Coronary artery (tissue), 2 donors: Measurements from ENCODE around the gene CRABP2.

ENCODE experiments used
- DNase-seq: peaks from one replicate; pipeline ENCODE4 v3.0.0-alpha.2; 2017; ENCODE audit warnings: low spot score
- H3K27ac ChIP-seq, 2 donors: fragments of 200-600 bp; sonication (generic); one replicate each; pipeline ENCODE4 v1.5.1; 2016 to 2019
- H3K4me3 ChIP-seq: fragments of 200-600 bp; sonication (generic); 2 replicates; pipeline ENCODE4 v1.5.1; 2016; ENCODE audit warnings: mild to moderate bottlenecking, moderate library complexity
- TF ChIP-seq, protein P1 (sequence below): fragments of 200-600 bp; sonication (generic); IDR thresholded peaks from one replicate; pipeline ENCODE4 v1.5.1; 2019; ENCODE audit warnings: antibody characterized with exemption

CRABP2 gene

DNA sequence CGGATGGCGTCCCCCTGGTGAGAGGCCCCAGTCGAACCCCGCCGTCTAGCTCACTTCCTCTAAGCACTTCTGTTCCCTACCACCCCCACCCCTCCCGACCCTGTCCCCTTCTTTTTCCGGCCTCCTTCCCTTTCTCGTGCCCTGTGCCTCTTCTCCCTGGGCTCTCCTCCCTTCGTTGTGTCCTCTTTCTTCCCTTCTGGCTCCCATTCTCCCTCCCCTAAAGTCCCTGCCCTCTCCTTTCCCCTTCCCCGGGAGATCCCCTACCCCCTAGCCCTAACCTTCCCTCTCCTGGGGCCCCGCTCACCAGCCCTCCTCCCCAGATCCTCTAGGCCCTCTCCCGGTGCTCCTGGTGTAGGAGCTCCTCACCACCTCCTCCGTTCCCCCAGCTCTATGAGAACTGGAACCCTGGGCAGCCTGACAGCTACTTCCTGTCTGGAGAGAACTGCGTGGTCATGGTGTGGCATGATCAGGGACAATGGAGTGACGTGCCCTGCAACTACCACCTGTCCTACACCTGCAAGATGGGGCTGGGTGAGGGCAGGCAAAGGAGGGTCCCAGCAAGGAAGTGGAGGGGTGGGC, 47.6 kb downstream of the CRABP2 start:
- peak overlapping the region; percentile 69 for H3K4me3 ChIP-seq
- TF ChIP-seq, protein P1, sequence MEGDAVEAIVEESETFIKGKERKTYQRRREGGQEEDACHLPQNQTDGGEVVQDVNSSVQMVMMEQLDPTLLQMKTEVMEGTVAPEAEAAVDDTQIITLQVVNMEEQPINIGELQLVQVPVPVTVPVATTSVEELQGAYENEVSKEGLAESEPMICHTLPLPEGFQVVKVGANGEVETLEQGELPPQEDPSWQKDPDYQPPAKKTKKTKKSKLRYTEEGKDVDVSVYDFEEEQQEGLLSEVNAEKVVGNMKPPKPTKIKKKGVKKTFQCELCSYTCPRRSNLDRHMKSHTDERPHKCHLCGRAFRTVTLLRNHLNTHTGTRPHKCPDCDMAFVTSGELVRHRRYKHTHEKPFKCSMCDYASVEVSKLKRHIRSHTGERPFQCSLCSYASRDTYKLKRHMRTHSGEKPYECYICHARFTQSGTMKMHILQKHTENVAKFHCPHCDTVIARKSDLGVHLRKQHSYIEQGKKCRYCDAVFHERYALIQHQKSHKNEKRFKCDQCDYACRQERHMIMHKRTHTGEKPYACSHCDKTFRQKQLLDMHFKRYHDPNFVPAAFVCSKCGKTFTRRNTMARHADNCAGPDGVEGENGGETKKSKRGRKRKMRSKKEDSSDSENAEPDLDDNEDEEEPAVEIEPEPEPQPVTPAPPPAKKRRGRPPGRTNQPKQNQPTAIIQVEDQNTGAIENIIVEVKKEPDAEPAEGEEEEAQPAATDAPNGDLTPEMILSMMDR = no peak
- no peak overlapping the region for H3K27ac ChIP-seq
- no peak for DNase-seq

DNA sequence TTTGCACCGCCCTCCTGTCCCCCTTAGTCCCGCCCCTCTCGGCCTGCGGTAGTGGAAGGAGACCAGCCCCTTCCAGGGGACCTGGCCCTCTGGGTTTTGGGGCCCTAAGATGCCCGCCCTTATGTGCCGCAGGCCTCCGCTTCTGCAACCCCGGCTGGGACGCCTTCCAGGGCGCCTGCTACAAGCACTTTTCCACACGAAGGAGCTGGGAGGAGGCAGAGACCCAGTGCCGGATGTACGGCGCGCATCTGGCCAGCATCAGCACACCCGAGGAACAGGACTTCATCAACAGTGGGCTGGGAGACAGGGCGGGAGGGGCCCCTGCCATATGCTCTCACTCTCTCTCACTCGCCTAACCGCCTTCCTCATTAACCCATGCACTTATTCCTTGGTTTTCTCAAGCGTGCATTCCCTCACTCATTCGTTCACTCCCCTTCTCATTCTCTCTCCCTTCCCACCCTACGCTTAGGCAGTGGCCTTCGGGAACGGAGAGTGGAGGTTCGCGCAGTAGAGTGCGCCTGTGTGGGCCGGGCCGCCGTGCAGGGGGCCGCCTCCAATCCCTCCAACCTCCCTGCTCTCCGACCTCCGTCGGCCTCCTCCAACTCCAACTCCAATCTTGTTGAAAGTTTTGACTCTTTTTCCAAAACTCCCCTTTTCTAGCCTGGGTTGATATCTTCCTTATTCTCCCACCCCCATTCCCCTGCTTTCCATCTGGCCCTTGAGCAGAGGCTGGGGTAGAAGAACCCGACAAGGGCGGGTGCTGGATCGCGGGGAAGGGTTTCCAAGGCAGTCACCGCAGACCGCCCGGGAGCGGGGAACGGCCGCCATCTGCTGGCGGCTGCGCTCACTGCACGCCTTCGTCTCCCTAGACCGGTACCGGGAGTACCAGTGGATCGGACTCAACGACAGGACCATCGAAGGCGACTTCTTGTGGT, 48.3 kb downstream of the CRABP2 start:
- no peak overlapping the region for H3K27ac ChIP-seq
- TF ChIP-seq, protein P1 = peak; percentile 96
- DNase-seq = no peak
- peak overlapping the region; percentile 69 for H3K4me3 ChIP-seq

DNA sequence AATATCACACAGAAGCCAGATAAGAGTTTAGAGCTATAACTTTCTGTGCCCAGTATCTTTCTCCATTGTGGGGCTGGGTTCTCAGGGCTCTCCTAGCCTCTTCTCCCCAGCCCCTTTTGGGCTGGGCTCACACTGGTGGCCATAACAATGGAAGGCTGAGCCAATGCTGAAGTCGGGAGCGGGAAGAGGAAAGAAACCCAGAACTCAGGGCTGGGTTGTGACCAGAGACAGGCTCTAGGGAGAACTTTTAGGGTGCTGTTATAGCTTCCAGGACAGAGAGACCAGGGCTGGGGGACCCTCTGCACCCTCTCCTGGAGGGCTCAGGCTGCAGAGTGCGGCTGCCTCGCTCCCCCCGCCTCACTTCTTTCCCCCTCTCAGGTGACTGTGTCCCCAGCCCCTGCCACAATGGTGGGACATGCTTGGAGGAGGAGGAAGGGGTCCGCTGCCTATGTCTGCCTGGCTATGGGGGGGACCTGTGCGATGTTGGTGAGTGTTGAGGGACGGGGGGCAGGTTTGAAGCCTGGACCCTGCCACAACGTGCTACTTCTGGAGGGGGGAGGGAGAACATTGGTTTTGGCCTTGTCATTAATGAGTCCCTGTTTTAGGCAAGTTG, 49.4 kb downstream of the CRABP2 start:
- Histone ChIP-seq H3K27ac (no peak overlapping the region), H3K4me3 (no peak overlapping the region)
- TF ChIP-seq, protein P1 = no peak
- DNase-seq = no peak

DNA sequence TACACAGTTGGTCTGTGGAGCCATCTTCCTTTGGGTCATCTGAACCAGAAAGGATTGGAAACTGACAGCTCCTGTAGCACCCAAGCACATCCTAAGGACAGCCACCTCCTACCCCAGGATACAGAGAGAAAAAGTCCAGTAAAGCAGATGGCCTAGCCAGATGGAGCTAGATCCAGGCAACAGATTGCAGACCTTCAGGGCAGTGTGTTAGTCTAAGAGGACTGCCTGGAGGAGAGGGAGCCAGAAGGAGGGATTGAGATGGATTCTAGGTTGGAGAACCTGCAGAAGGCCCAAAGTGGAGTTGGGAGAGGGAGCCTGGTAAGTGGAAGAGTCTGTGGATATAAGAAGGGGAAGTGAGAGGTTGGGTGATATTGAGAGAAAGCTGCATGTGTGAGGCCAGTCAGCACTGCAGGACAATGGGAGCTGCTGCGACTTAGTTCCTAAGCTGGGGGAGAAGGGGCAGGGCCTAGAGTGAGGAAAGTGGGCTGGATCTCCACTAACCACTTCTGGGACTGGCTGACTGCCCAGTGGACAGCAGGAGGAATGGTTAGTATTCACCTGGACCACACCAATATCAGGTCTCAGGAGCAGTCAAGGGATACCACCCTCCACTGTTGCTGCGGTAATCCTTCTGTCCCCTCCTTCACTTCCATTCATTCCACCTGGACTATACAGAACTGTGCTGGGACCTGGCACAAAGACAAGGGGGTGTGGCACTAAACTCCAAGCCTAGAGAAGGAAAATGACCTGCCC, 50.1 kb downstream of the CRABP2 start:
- no peak overlapping the region for H3K27ac ChIP-seq
- H3K4me3 ChIP-seq = no peak overlapping the region
- DNase-seq = no peak
- TF ChIP-seq, protein P1 = no peak

DNA sequence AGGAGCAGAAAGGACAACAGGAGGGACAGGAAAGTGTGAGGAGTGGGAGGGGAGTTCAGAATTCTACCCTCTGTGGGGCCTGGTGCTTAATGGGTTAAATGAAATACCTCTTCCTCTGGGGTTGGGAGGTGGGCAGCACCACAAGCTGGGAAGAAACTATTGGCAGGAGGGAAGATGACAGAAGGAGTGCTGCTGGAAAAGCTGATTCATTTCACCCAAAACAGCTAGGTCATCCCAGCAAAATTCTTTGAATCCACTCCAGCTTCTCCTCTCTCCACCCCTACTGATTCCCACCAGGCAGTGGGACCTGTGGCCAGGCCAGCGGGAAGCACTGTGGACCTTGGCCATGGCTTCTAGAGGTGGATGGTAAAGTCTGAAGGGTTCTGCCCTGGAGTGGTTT, 50.7 kb downstream of the CRABP2 start:
- no peak overlapping the region for H3K4me3 ChIP-seq
- DNase-seq = no peak
- H3K27ac ChIP-seq = no peak overlapping the region
- TF ChIP-seq, protein P1 = no peak

DNA sequence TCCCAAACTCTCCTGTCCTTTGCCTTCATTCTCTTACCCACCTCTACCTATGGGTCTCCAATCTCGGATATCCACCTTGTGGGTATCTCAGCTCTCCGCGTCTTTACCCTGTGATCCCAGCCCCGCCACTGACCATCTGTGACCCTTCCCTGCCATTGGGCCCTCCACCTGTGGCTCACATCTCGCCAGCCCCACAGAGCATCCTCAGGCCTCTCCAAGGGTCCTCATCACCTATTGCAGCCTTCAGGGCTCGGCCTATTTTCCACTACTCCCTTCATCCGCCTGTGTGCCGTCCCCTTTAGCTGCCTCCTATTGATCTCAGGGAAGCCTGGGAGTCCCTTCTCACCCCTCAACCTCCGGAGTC, 52.4 kb downstream of the CRABP2 start:
- DNase-seq = no peak
- H3K4me3 ChIP-seq = no peak overlapping the region
- no peak overlapping the region for H3K27ac ChIP-seq
- TF ChIP-seq, protein P1 = no peak
